DND-41 (cell line): ENCODE data around the gene CMTM2.

Source experiments
- EZH2 ChIP-seq: IDR thresholded peaks from 3 replicates; pipeline ENCODE4 v1.6.1; 2012; ENCODE audit warnings: borderline replicate concordance, low read depth, mild to moderate bottlenecking, moderate library complexity, low read length, inconsistent platforms; ENCODE audit not compliant: severe bottlenecking
- TF ChIP-seq, protein P1 (sequence below): IDR thresholded peaks from 2 replicates; pipeline ENCODE4 v1.5.1; 2012; ENCODE audit warnings: borderline replicate concordance, low read length, moderate library complexity, mild to moderate bottlenecking; ENCODE audit not compliant: poor library complexity, severe bottlenecking; ENCODE audit errors: extremely low read depth

- TF ChIP-seq, protein P1, sequence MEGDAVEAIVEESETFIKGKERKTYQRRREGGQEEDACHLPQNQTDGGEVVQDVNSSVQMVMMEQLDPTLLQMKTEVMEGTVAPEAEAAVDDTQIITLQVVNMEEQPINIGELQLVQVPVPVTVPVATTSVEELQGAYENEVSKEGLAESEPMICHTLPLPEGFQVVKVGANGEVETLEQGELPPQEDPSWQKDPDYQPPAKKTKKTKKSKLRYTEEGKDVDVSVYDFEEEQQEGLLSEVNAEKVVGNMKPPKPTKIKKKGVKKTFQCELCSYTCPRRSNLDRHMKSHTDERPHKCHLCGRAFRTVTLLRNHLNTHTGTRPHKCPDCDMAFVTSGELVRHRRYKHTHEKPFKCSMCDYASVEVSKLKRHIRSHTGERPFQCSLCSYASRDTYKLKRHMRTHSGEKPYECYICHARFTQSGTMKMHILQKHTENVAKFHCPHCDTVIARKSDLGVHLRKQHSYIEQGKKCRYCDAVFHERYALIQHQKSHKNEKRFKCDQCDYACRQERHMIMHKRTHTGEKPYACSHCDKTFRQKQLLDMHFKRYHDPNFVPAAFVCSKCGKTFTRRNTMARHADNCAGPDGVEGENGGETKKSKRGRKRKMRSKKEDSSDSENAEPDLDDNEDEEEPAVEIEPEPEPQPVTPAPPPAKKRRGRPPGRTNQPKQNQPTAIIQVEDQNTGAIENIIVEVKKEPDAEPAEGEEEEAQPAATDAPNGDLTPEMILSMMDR = no peak
- TF ChIP-seq EZH2 = no peak
Observed at GRCh38 chr16:66576296-66576695, 3.0 kb upstream of the CMTM2 start.
